IMR-90 (cell line): ENCODE measurements around the gene DMAC2L. TPM values are rescaled to one million over a fixed set of nuclear protein-coding genes. Genes with fewer than 3 reads are reported as not detected.

ENCODE experiments used
- ATAC-seq: fragments of 200-7000 bp; cut with Tn5 transposase; 2 replicates; pipeline ENCODE4 v1.9.1; 2020; ENCODE audit warnings: low read depth, mild to moderate bottlenecking, moderate library complexity
- BruUV-seq: library from RNA; stranded (reverse); fragments of 400-500 nt; replicated peaks from 2 replicates; lab custom pipeline; 2021; lab: Mats Ljungman, UMichigan
- CTCF ChIA-PET: fragments of 300-600 bp; formaldehyde crosslinking; extraction: SDS; loops from one replicate; lab custom pipeline; 2021; ENCODE audit warnings: antibody characterized with exemption; lab: Yijun Ruan, JAX
- POLR2A ChIA-PET: fragments of 300-600 bp; sonication (Branson Sonifier 250); formaldehyde crosslinking; loops from one replicate; lab custom pipeline; 2022; ENCODE audit warnings: antibody characterized with exemption; ENCODE audit not compliant: unreplicated experiment; lab: Charles Lee
- DNase-seq: peaks from one replicate; pipeline ENCODE4 v3.0.0; 2013
- H2AFZ ChIP-seq: replicated peaks from 2 replicates; pipeline ENCODE3; 2013; ENCODE audit warnings: low read length, mild to moderate bottlenecking; ENCODE audit not compliant: poor library complexity
- H2AK5ac ChIP-seq: 2 replicates; pipeline ENCODE4 v1.6.1; 2013; ENCODE audit warnings: low read depth, low read length, inconsistent platforms
- H2AK9ac ChIP-seq: replicated peaks from 2 replicates; pipeline ENCODE3; 2013; ENCODE audit warnings: mild to moderate bottlenecking, low read depth, low read length, moderate library complexity; ENCODE audit not compliant: poor library complexity
- H2BK120ac ChIP-seq: 2 replicates; pipeline ENCODE4 v1.6.1; 2013; ENCODE audit warnings: low read depth, low read length, inconsistent platforms
- H2BK15ac ChIP-seq: 3 replicates; pipeline ENCODE4 v1.6.1; 2013; ENCODE audit warnings: low read depth, low read length, inconsistent platforms
- H2BK20ac ChIP-seq: 2 replicates; pipeline ENCODE4 v1.6.1; 2013; ENCODE audit warnings: low read depth, mild to moderate bottlenecking, inconsistent platforms, low read length, moderate library complexity
- H2BK5ac ChIP-seq: 2 replicates; pipeline ENCODE4 v1.6.1; 2013; ENCODE audit warnings: mild to moderate bottlenecking, low read depth, low read length, inconsistent platforms; ENCODE audit not compliant: poor library complexity, severe bottlenecking
- H3K14ac ChIP-seq: replicated peaks from 2 replicates; pipeline ENCODE4 v1.6.1; 2013; ENCODE audit warnings: low read depth, low read length, inconsistent platforms
- H3K18ac ChIP-seq: 2 replicates; pipeline ENCODE4 v1.6.1; 2013; ENCODE audit warnings: low read depth, low read length, control low read depth
- H3K23ac ChIP-seq: 2 replicates; pipeline ENCODE4 v1.6.1; 2013; ENCODE audit warnings: low read depth, low read length, inconsistent platforms
- H3K27ac ChIP-seq: 2 replicates; pipeline ENCODE4 v1.5.1; 2013; ENCODE audit warnings: mild to moderate bottlenecking, control low read depth, low read length; ENCODE audit not compliant: insufficient read depth
- H3K27me3 ChIP-seq: 2 replicates; pipeline ENCODE4 v1.6.1; 2013; ENCODE audit warnings: low read length; ENCODE audit not compliant: control insufficient read depth, insufficient read depth
- H3K36me3 ChIP-seq: 2 replicates; pipeline ENCODE4 v1.6.1; 2013; ENCODE audit warnings: low read length, mixed read lengths; ENCODE audit not compliant: control insufficient read depth, insufficient read depth
- H3K4ac ChIP-seq: 2 replicates; pipeline ENCODE4 v1.6.1; 2013; ENCODE audit warnings: low read depth, low read length, inconsistent platforms
- H3K4me1 ChIP-seq: 2 replicates; pipeline ENCODE4 v1.6.1; 2013; ENCODE audit warnings: low read length, mixed read lengths; ENCODE audit not compliant: control insufficient read depth, insufficient read depth
- H3K4me2 ChIP-seq: 2 replicates; pipeline ENCODE4 v1.6.1; 2013; ENCODE audit warnings: low read depth, mild to moderate bottlenecking, control low read depth, low read length, moderate library complexity
- H3K4me3 ChIP-seq: 2 replicates; pipeline ENCODE4 v1.5.1; 2013; ENCODE audit warnings: low read depth, mild to moderate bottlenecking, control low read depth, low read length, moderate library complexity; ENCODE audit not compliant: insufficient read depth
- H3K56ac ChIP-seq: 2 replicates; pipeline ENCODE4 v1.6.1; 2013; ENCODE audit warnings: low read length, inconsistent platforms; ENCODE audit not compliant: insufficient read depth; ENCODE audit errors: extremely low read depth
- H3K79me1 ChIP-seq, 2 experiments: 2 replicates each; pipeline ENCODE4 v1.6.1; 2013; ENCODE audit warnings: low read length in 2 of 2, inconsistent platforms in 1 of 2, low read depth in 1 of 2
- H3K9ac ChIP-seq: 2 replicates; pipeline ENCODE4 v1.6.1; 2013; ENCODE audit warnings: low read depth, low read length, control low read depth
- H3K9me1 ChIP-seq: 2 replicates; pipeline ENCODE4 v1.6.1; 2013; ENCODE audit warnings: low read length, inconsistent platforms; ENCODE audit not compliant: insufficient read depth
- H3K9me3 ChIP-seq: 2 replicates; pipeline ENCODE4 v1.6.1; 2013; ENCODE audit warnings: low read length; ENCODE audit not compliant: control insufficient read depth, insufficient read depth
- H4K20me1 ChIP-seq: 2 replicates; pipeline ENCODE4 v1.6.1; 2013; ENCODE audit warnings: low read length, inconsistent platforms; ENCODE audit not compliant: insufficient read depth
- H4K5ac ChIP-seq: 2 replicates; pipeline ENCODE4 v1.6.1; 2013; ENCODE audit warnings: mild to moderate bottlenecking, low read depth, low read length, control low read depth
- H4K8ac ChIP-seq, 2 experiments: 2 replicates each; pipeline ENCODE4 v1.6.1; 2013; ENCODE audit warnings: low read depth in 2 of 2, low read length in 2 of 2, control low read depth in 1 of 2, inconsistent platforms in 1 of 2
- H4K91ac ChIP-seq: 2 replicates; pipeline ENCODE4 v1.6.1; 2013; ENCODE audit warnings: low read depth, low read length, inconsistent platforms; ENCODE audit not compliant: insufficient read depth
- BHLHE40 ChIP-seq: fragments of 150-350 bp; IDR thresholded peaks from 2 replicates; pipeline ENCODE4 v1.6.1; 2016; ENCODE audit warnings: mild to moderate bottlenecking, low read depth, low read length
- CHD1 ChIP-seq: IDR thresholded peaks from 2 replicates; pipeline ENCODE4 v1.6.1; 2012; ENCODE audit warnings: low read depth, low read length, improper control_type of control experiment
- FOS ChIP-seq: fragments of 150-350 bp; IDR thresholded peaks from 2 replicates; pipeline ENCODE4 v1.6.1; 2016; ENCODE audit warnings: low read depth, low read length
- MAZ ChIP-seq: IDR thresholded peaks from 2 replicates; pipeline ENCODE4 v1.6.1; 2012; ENCODE audit warnings: low read depth, mild to moderate bottlenecking, low read length, improper control_type of control experiment, moderate library complexity, borderline replicate concordance
- NFE2L2 ChIP-seq: fragments of 150-350 bp; IDR thresholded peaks from 2 replicates; pipeline ENCODE4 v1.6.1; 2016; ENCODE audit warnings: low read depth, mild to moderate bottlenecking, low read length
- POLR2A ChIP-seq: IDR thresholded peaks from 2 replicates; pipeline ENCODE4 v1.6.1; 2012; ENCODE audit warnings: mild to moderate bottlenecking, low read depth, low read length
- RAD21 ChIP-seq: IDR thresholded peaks from 2 replicates; pipeline ENCODE4 v1.6.1; 2012; ENCODE audit warnings: low read length, improper control_type of control experiment
- RFX5 ChIP-seq: IDR thresholded peaks from 2 replicates; pipeline ENCODE4 v1.8.0; 2012; ENCODE audit warnings: low read depth, mild to moderate bottlenecking, low read length, moderate library complexity
- WGBS, 2 experiments: methylation state at CpG; one replicate each; pipeline versions ENCODE4 v1.1.5 to v1.1.7; 2013; ENCODE audit warnings: missing lambda C conversion rate in 2 of 2; ENCODE audit not compliant: insufficient read length in 1 of 2; ENCODE audit errors: extremely low coverage in 2 of 2; 5-methylcytosine and 5-hydroxymethylcytosine counted together
- dilution Hi-C: fragments of 300-500 bp; cut with HindIII; formaldehyde crosslinking; loops from one replicate; pipeline ENCODE4 v1.14.3; 2018; ENCODE audit warnings: low sequenced_read_pairs; ENCODE audit not compliant: unreplicated experiment
- in situ Hi-C: fragments of 300-500 bp; cut with MboI; formaldehyde crosslinking; loops from 3 replicates; pipeline ENCODE4 v1.14.3; 2019; ENCODE audit warnings: low sequenced_read_pairs, inconsistent platforms, mixed read lengths
- intact Hi-C: fragments of 100-400 bp; cut with micrococcal nuclease; formaldehyde crosslinking; loops from 2 replicates; pipeline ENCODE4 v1.10.0; 2022
- polyA plus RNA-seq, 3 experiments: library from polyadenylated mRNA; depleted of rRNA; stranded (reverse); fragments of >200 nt; gene quantifications; 2 replicates each; pipeline ENCODE4 v1.2.3, GENCODE V29; 2012; ENCODE audit warnings: low replicate concordance in 1 of 3
- total RNA-seq: library from RNA; depleted of rRNA; stranded (reverse); fragments of >200 nt; gene quantifications from 2 replicates; pipeline ENCODE4 v1.2.3, GENCODE V29; 2012
- TF ChIP-seq, protein P1 (sequence below): fragments of 150-350 bp; IDR thresholded peaks from 2 replicates; pipeline ENCODE4 v1.6.1; 2017; ENCODE audit warnings: mild to moderate bottlenecking, antibody characterized with exemption, low read length, low read depth
- TF ChIP-seq, protein P2 (sequence below): fragments of 150-350 bp; IDR thresholded peaks from 2 replicates; pipeline ENCODE4 v1.6.1; 2016; ENCODE audit warnings: low read depth, mild to moderate bottlenecking, low read length, moderate library complexity, borderline replicate concordance
- TF ChIP-seq, protein P3 (sequence below): conservative IDR thresholded peaks from 2 replicates; pipeline ENCODE4 v1.5.1; 2012; ENCODE audit warnings: mild to moderate bottlenecking, low read depth, low read length, improper control_type of control experiment

The DMAC2L gene
- total and polyA plus RNA-seq, 2 of the 4 experiments (the other 2 are of a cell fraction): 5.0 to 6.1 TPM

DNA sequence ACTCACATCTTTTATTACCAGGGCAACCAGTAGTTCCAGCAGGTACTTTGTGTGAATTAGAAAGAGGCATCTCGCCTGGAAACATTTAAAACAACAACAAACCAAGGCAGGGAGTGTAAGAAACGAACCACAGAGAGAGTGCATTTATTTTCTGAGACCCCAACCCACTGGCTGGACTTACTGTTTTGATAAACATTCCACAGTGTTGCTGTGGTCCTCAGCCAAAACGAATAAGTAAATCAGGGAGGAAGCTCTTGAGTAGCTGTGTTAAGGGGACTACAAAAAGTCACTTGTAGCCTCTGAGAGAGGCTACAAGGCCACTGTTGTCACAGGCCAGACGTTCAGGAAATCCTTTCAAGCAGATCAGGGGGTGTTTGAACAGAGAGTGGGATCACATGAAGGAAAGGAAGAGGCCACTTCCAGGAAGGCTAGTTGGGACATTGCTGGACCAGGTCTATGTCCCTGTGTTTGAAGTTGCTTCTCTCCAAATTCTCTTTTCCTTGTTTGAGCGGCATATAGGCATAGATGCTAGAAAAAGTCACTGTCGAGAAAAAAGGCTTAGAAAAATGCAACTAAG lies 33.8 kb downstream of the DMAC2L start:
- Histone ChIP-seq H3K4me2 (no peak overlapping the region), H2AFZ (peak overlapping the region; percentile 66), H2AK9ac (peak overlapping the region; percentile 57), H3K36me3 (no peaks in the 10 kb centered on the region), H3K79me1 (peaks cover 0 to 20% of the 10 kb centered on the region in 2 experiments; a peak in 1 of 4 replicates), H4K91ac (peak overlapping the region; percentile 95), H3K18ac (peak overlapping the region; percentile 85), H3K4ac (peak overlapping the region; percentile 97), H3K9me3 (no peaks in the 10 kb centered on the region), H4K20me1 (no peaks in the 10 kb centered on the region), H3K9me1 (peaks cover 13% of the 10 kb centered on the region), H2BK5ac (peak overlapping the region; percentile 35), H2AK5ac (peak overlapping the region; percentile 69; the same call in 1 of the 2 replicates), H2BK15ac (peak overlapping the region; percentile 64; the same call in 2 of the 3 replicates), H3K4me3 (no peak overlapping the region), H4K8ac (peak overlapping the region; percentile 32 to 92; a peak in 3 of 4 replicates), H2BK120ac (peak overlapping the region; percentile 97), H4K5ac (peak overlapping the region; percentile 88), H3K27ac (peak overlapping the region; percentile 77; the same call in 1 of the 2 replicates), H3K56ac (peak overlapping the region; percentile 70; the same call in 1 of the 2 replicates), H3K27me3 (no peaks in the 10 kb centered on the region), H3K14ac (peak overlapping the region; percentile 93), H2BK20ac (peak overlapping the region; percentile 97), H3K23ac (peak overlapping the region; percentile 97), H3K4me1 (peaks cover 25% of the 10 kb centered on the region), H3K9ac (peak overlapping the region; percentile 18; the same call in 1 of the 2 replicates)
- BruUV-seq: no TSS peak
- ATAC-seq: no peak
- intact Hi-C loops (loop anchor here (2.0 kb wide), 1 partner anchor 51 kb away; the partner anchor contains the start of gene CDKL1), in situ Hi-C loops (no loop called here), dilution Hi-C loops (no loop called here)
- TF ChIP-seq FOS: no peak
- TF ChIP-seq CHD1: no peak
- TF ChIP-seq, protein P1, sequence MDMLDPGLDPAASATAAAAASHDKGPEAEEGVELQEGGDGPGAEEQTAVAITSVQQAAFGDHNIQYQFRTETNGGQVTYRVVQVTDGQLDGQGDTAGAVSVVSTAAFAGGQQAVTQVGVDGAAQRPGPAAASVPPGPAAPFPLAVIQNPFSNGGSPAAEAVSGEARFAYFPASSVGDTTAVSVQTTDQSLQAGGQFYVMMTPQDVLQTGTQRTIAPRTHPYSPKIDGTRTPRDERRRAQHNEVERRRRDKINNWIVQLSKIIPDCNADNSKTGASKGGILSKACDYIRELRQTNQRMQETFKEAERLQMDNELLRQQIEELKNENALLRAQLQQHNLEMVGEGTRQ: no peak
- no peak for TF ChIP-seq BHLHE40
- TF ChIP-seq, protein P2, sequence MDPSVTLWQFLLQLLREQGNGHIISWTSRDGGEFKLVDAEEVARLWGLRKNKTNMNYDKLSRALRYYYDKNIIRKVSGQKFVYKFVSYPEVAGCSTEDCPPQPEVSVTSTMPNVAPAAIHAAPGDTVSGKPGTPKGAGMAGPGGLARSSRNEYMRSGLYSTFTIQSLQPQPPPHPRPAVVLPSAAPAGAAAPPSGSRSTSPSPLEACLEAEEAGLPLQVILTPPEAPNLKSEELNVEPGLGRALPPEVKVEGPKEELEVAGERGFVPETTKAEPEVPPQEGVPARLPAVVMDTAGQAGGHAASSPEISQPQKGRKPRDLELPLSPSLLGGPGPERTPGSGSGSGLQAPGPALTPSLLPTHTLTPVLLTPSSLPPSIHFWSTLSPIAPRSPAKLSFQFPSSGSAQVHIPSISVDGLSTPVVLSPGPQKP: no peak
- TF ChIP-seq MAZ: no peak
- TF ChIP-seq NFE2L2: no peak
- no peak for TF ChIP-seq RAD21
- TF ChIP-seq, protein P3, sequence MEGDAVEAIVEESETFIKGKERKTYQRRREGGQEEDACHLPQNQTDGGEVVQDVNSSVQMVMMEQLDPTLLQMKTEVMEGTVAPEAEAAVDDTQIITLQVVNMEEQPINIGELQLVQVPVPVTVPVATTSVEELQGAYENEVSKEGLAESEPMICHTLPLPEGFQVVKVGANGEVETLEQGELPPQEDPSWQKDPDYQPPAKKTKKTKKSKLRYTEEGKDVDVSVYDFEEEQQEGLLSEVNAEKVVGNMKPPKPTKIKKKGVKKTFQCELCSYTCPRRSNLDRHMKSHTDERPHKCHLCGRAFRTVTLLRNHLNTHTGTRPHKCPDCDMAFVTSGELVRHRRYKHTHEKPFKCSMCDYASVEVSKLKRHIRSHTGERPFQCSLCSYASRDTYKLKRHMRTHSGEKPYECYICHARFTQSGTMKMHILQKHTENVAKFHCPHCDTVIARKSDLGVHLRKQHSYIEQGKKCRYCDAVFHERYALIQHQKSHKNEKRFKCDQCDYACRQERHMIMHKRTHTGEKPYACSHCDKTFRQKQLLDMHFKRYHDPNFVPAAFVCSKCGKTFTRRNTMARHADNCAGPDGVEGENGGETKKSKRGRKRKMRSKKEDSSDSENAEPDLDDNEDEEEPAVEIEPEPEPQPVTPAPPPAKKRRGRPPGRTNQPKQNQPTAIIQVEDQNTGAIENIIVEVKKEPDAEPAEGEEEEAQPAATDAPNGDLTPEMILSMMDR: no peak
- no peak for TF ChIP-seq RFX5
- no peak for TF ChIP-seq POLR2A
- POLR2A ChIA-PET: no interaction called here
- 10% methylated on average over 2 of the region's 6 CpGs; no CpG with 5 or more reads in 1 of the 2 experiments for WGBS, 2 experiments
- CTCF ChIA-PET: interaction anchor here (0.5 to 1.8 kb wide), 2 partner anchors 13 to 57 kb away, joined by 3 to 4 read pairs; no protein-coding TSS in a partner anchor
- no peak for DNase-seq
